Body of pancreas (tissue), 4 donors: Measurements from ENCODE around the gene FAM135A.

ENCODE experiments used
- POLR2A ChIP-seq, 3 donors: fragments of 450-650 bp; IDR thresholded peaks; one replicate each; pipeline ENCODE4 v1.6.1; 2016; ENCODE audit warnings: antibody characterized with exemption in 3 of 3, mild to moderate bottlenecking in 2 of 3
- TF ChIP-seq, protein P1 (sequence below), 7 experiments: fragments of 450-650 bp in 4 of 7; fragments of 200-600 bp in 3 of 7; sonication (generic) in 3 of 7; IDR thresholded peaks; one replicate each; pipeline ENCODE4 v1.5.1; 2016 to 2019; ENCODE audit warnings: antibody characterized with exemption in 7 of 7

DNA sequence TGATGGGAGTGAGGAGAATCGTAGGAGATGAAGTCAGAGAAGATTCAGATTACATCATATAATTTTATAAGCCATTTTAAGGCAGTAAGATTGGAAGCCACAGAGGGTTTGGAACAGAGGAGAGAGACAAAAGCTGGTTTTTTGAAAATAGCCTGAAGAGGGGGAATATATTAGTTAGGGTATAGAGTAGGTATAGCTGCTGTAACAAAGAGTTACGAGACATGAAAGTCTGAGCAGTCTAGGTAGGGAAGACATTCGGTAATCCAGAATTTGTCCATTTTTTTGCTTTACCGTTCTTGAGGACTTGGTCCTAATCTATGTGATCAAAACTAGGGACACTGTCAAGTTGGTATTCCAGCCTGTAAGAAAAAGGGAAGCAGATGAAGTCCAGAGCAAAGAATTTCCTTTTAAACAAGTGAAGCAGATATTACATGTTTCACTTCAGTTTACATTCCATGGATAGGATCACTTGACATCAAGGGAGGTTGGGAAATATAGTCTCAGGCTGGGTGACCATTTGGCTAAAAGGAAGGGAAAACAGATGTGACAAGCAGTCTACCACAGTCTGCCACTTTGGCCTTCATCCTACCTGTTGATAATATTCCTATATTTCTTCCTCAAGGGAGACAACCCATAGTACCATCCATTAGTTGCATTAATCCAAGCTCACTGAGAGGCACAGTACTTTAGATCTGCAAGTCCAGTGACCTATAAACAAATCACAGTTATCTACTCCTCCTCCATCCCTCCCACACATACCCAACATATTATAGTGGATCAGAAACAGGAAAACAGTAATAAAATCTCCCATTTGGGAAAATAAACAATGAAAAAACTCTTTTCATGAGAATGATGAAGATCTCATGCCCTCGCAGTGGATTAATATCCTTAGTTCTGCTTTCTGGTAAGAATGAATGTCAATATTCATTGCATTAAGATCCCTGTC lies 10.2 kb downstream of the FAM135A start:
- TF ChIP-seq, protein P1, sequence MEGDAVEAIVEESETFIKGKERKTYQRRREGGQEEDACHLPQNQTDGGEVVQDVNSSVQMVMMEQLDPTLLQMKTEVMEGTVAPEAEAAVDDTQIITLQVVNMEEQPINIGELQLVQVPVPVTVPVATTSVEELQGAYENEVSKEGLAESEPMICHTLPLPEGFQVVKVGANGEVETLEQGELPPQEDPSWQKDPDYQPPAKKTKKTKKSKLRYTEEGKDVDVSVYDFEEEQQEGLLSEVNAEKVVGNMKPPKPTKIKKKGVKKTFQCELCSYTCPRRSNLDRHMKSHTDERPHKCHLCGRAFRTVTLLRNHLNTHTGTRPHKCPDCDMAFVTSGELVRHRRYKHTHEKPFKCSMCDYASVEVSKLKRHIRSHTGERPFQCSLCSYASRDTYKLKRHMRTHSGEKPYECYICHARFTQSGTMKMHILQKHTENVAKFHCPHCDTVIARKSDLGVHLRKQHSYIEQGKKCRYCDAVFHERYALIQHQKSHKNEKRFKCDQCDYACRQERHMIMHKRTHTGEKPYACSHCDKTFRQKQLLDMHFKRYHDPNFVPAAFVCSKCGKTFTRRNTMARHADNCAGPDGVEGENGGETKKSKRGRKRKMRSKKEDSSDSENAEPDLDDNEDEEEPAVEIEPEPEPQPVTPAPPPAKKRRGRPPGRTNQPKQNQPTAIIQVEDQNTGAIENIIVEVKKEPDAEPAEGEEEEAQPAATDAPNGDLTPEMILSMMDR (IDR thresholded peaks at IDR 0.05), result no peak
- no peak for TF ChIP-seq POLR2A (IDR thresholded peaks at IDR 0.05)
